Nephron progenitor cell (in vitro differentiated cells): ENCODE results near the gene MMP14.
A peak's percentile ranks its signal among the peaks of the same experiment; 100 is the strongest.

Source experiments
- DNase-seq: peaks from one replicate; pipeline ENCODE4 v3.0.0; 2021
- H3K27ac Mint-ChIP-seq: 2 replicates; pipeline ENCODE4 v1.8.0; 2021; ENCODE audit warnings: mild to moderate bottlenecking, moderate library complexity, mixed read lengths
- H3K27me3 Mint-ChIP-seq: 2 replicates; pipeline ENCODE4 v1.8.0; 2021; ENCODE audit warnings: mild to moderate bottlenecking, low read depth, mixed read lengths; ENCODE audit not compliant: poor library complexity
- H3K36me3 Mint-ChIP-seq: 2 replicates; pipeline ENCODE4 v1.8.0; 2021; ENCODE audit warnings: low read depth, mixed read lengths
- H3K4me1 Mint-ChIP-seq: 2 replicates; pipeline ENCODE4 v1.8.0; 2021; ENCODE audit warnings: mixed read lengths
- H3K4me3 Mint-ChIP-seq: 2 replicates; pipeline ENCODE4 v1.8.0; 2021; ENCODE audit warnings: mild to moderate bottlenecking, moderate library complexity, mixed read lengths
- H3K9me3 Mint-ChIP-seq: 2 replicates; pipeline ENCODE4 v1.8.0; 2021; ENCODE audit warnings: mild to moderate bottlenecking, moderate library complexity, mixed read lengths
- CTCF ChIP-seq: fragments of 200-600 bp; sonication (generic); IDR thresholded peaks from 2 replicates; pipeline ENCODE4 v1.5.0; 2021; ENCODE audit warnings: antibody characterized with exemption

Gene MMP14

GRCh38 chr14:22875748-22876319 lies 39.4 kb downstream of the MMP14 start:
- Mint-ChIP-seq H3K27ac (peak overlapping the region; percentile 60), H3K4me3 (no peak overlapping the region)
- no peak for DNase-seq

GRCh38 chr14:22877000-22877501 lies 40.7 kb downstream of the MMP14 start:
- peaks cover 22% of the 10 kb centered on the region for H3K4me1 Mint-ChIP-seq
- no peak for DNase-seq
- no peak overlapping the region for H3K4me3 Mint-ChIP-seq
- H3K27ac Mint-ChIP-seq: no peak overlapping the region
- no peak for TF ChIP-seq CTCF
- no peaks in the 10 kb centered on the region for H3K27me3 Mint-ChIP-seq
- H3K36me3 Mint-ChIP-seq: peaks cover 34% of the 10 kb centered on the region
- no peaks in the 10 kb centered on the region for H3K9me3 Mint-ChIP-seq

More at GRCh38 chr14:22875748-22876319, 39.4 kb downstream of the MMP14 start:
- no peak for TF ChIP-seq CTCF
- Mint-ChIP-seq H3K9me3 (no peaks in the 10 kb centered on the region), H3K27me3 (no peaks in the 10 kb centered on the region), H3K4me1 (peaks cover 18% of the 10 kb centered on the region), H3K36me3 (peaks cover 34% of the 10 kb centered on the region)

- no peak for TF ChIP-seq CTCF
- Mint-ChIP-seq H3K27me3 (no peaks in the 10 kb centered on the region), H3K4me3 (no peak overlapping the region), H3K9me3 (no peaks in the 10 kb centered on the region), H3K27ac (peak overlapping the region; percentile 44), H3K4me1 (peaks cover 30% of the 10 kb centered on the region), H3K36me3 (peaks cover 29% of the 10 kb centered on the region)
- DNase-seq: no peak
Measured at GRCh38 chr14:22878271-22879246, 42.2 kb downstream of the MMP14 start.

- peaks cover 13% of the 10 kb centered on the region for H3K36me3 Mint-ChIP-seq
- no peaks in the 10 kb centered on the region for H3K9me3 Mint-ChIP-seq
- peak overlapping the region; percentile 99 for H3K27ac Mint-ChIP-seq
- peaks cover 4% of the 10 kb centered on the region for H3K27me3 Mint-ChIP-seq
- H3K4me1 Mint-ChIP-seq: peaks cover 62% of the 10 kb centered on the region
- no peak for DNase-seq
- H3K4me3 Mint-ChIP-seq: peak overlapping the region; percentile 33
- TF ChIP-seq CTCF: no peak
Measured at GRCh38 chr14:22882064-22882463, 45.7 kb downstream of the MMP14 start.

- H3K4me1 Mint-ChIP-seq: peaks cover 67% of the 10 kb centered on the region
- peaks cover 11% of the 10 kb centered on the region for H3K36me3 Mint-ChIP-seq
- H3K27me3 Mint-ChIP-seq: peaks cover 4% of the 10 kb centered on the region
- peak overlapping the region; percentile 99 for H3K27ac Mint-ChIP-seq
- H3K4me3 Mint-ChIP-seq: peak overlapping the region; percentile 94
- DNase-seq: peak; percentile 68
- no peak for TF ChIP-seq CTCF
- no peaks in the 10 kb centered on the region for H3K9me3 Mint-ChIP-seq
Measured at GRCh38 chr14:22882529-22883172, 46.3 kb downstream of the MMP14 start.
